HepG2 (cell line): ENCODE results near the gene PCYT2. TPM values are rescaled to one million over a fixed set of nuclear protein-coding genes. Genes with fewer than 3 reads are reported as not detected.

Experiments
- ATAC-seq: fragments of 200-7000 bp; cut with Tn5 transposase; 3 replicates; pipeline ENCODE4 v1.9.1; 2020; ENCODE audit warnings: mild to moderate bottlenecking, moderate library complexity
- BruUV-seq: library from RNA; stranded (reverse); fragments of 400-500 nt; replicated peaks from 2 replicates; lab custom pipeline; 2021; lab: Mats Ljungman, UMichigan
- CTCF ChIA-PET: fragments of 300-600 bp; formaldehyde crosslinking; extraction: SDS; loops from one replicate; lab custom pipeline; 2021; ENCODE audit warnings: low total read pairs, inconsistent platforms, low intra/inter-chr PET ratio; lab: Yijun Ruan, JAX
- POLR2A ChIA-PET: fragments of 350-600 bp; sonication (Branson Sonifier 250); formaldehyde crosslinking; loops from one replicate; lab custom pipeline; 2020; ENCODE audit warnings: antibody characterized with exemption, inconsistent platforms; lab: Yijun Ruan, JAX
- DNase-seq: peaks from one replicate; pipeline ENCODE4 v3.0.0-alpha.2; 2015; ENCODE audit warnings: low spot score
- FAIRE-seq: peaks from 3 replicates; lab custom pipeline; 2011; peaks lifted over from hg19 to GRCh38; lab: Jason Lieb, UNC
- H2AFZ ChIP-seq: one replicate; pipeline ENCODE4 v1.6.1; 2011; ENCODE audit warnings: low read length, inconsistent platforms
- H3K27ac ChIP-seq: fragments of 300-600 bp; 3 replicates; pipeline ENCODE4 v1.8.0; 2011; ENCODE audit warnings: mixed run types, mild to moderate bottlenecking, mixed read lengths, low read length, inconsistent platforms; ENCODE audit not compliant: insufficient read depth; ENCODE audit errors: extremely low read length
- H3K27me3 ChIP-seq, 2 experiments: fragments of 200-600 bp in 1 of 2; 2 replicates in 1 of 2; 3 replicates in 1 of 2; pipeline versions ENCODE4 v1.6.0 to v1.8.0; 2011; ENCODE audit warnings: low read length in 2 of 2, mild to moderate bottlenecking in 2 of 2, moderate library complexity in 2 of 2, inconsistent platforms in 1 of 2; ENCODE audit not compliant: insufficient read depth in 2 of 2, control insufficient read depth in 1 of 2
- H3K36me3 ChIP-seq, 2 experiments: fragments of 200-600 bp in 1 of 2; replicated peaks in 1 of 2; 2 replicates in 1 of 2; 3 replicates in 1 of 2; pipeline versions ENCODE4 v1.5.1 to v1.8.0; 2011; ENCODE audit warnings: low read length in 2 of 2, inconsistent platforms in 1 of 2; ENCODE audit not compliant: insufficient read depth in 2 of 2, control insufficient read depth in 1 of 2
- H3K4me1 ChIP-seq: 2 replicates; pipeline ENCODE4 v1.5.1; 2012; ENCODE audit warnings: low read length, inconsistent platforms; ENCODE audit not compliant: insufficient read depth
- H3K4me2 ChIP-seq: 2 replicates; pipeline ENCODE4 v1.6.0; 2011; ENCODE audit warnings: low read depth, low read length, inconsistent platforms
- H3K4me3 ChIP-seq, 3 experiments: fragments of 200-600 bp in 1 of 3; sonication (generic), shearing (Covaris generic) in 1 of 3; replicated peaks in 1 of 3; 2 replicates each; pipeline ENCODE4 v1.5.1; 2011 to 2016; ENCODE audit warnings: low read length in 3 of 3, inconsistent platforms in 2 of 3, low read depth in 2 of 3, mild to moderate bottlenecking in 2 of 3, control low read depth in 1 of 3, mixed read lengths in 1 of 3; ENCODE audit not compliant: insufficient read depth in 1 of 3
- H3K79me2 ChIP-seq: one replicate; pipeline ENCODE4 v1.6.1; 2011; ENCODE audit warnings: low read length, inconsistent platforms; ENCODE audit not compliant: insufficient read depth
- H3K9ac ChIP-seq: 2 replicates; pipeline ENCODE4 v1.6.0; 2011; ENCODE audit warnings: mild to moderate bottlenecking, low read depth, low read length, inconsistent platforms; ENCODE audit not compliant: insufficient read depth
- H3K9me3 ChIP-seq: 2 replicates; pipeline ENCODE4 v1.5.1; 2012; ENCODE audit warnings: mild to moderate bottlenecking, low read length
- H4K20me1 ChIP-seq: 2 replicates; pipeline ENCODE4 v1.6.0; 2011; ENCODE audit warnings: inconsistent platforms, mild to moderate bottlenecking, low read length, moderate library complexity; ENCODE audit not compliant: insufficient read depth
- AGO2 ChIP-seq: fragments of 200-400 bp; formaldehyde crosslinking; optimal IDR thresholded peaks from 2 replicates; pipeline ENCODE3; 2017; ENCODE audit warnings: mild to moderate bottlenecking, low read depth, low read length, moderate library complexity
- ATF7 ChIP-seq, 2 experiments: fragments of 450-650 bp in 1 of 2; sonication (generic) in 1 of 2; formaldehyde crosslinking in 1 of 2; IDR thresholded peaks; 2 replicates each; pipeline versions ENCODE4 v1.4.0 to v1.6.1; 2016 to 2020; ENCODE audit warnings: antibody characterized with exemption in 1 of 2, mild to moderate bottlenecking in 1 of 2, missing genetic modification reagents in 1 of 2
- LRRFIP1 ChIP-seq: sonication (generic); formaldehyde crosslinking; conservative IDR thresholded peaks from 2 replicates; pipeline ENCODE4 v1.4.0; 2020; ENCODE audit warnings: missing genetic modification reagents
- PITX1 ChIP-seq: sonication (generic); formaldehyde crosslinking; IDR thresholded peaks from 2 replicates; pipeline ENCODE4 v1.5.1; 2020; ENCODE audit warnings: mild to moderate bottlenecking, missing genetic modification reagents
- RXRA ChIP-seq: sonication (generic); formaldehyde crosslinking; IDR thresholded peaks from 2 replicates; pipeline ENCODE4 v1.5.1; 2020; ENCODE audit warnings: missing genetic modification reagents
- ZNF501 ChIP-seq: sonication (generic); formaldehyde crosslinking; IDR thresholded peaks from 2 replicates; pipeline ENCODE4 v1.5.1; 2020; ENCODE audit warnings: mild to moderate bottlenecking, moderate library complexity, missing genetic modification reagents
- WGBS: methylation state at CpG from one replicate; pipeline ENCODE4 v1.1.6; 2017; ENCODE audit warnings: low lambda C conversion rate; 5-methylcytosine and 5-hydroxymethylcytosine counted together
- in situ Hi-C: cut with HindIII; loops from 2 replicates; pipeline ENCODE4 v1.10.0; 2017; ENCODE audit warnings: low pct_unique_long_range_greater_than_20kb; ENCODE audit not compliant: extremely low pct_ligation_motif_present
- intact Hi-C: fragments of 100-400 bp; cut with micrococcal nuclease; formaldehyde crosslinking; loops from one replicate; pipeline ENCODE4 v1.10.0; 2022; ENCODE audit not compliant: unreplicated experiment
- polyA plus RNA-seq, 8 experiments: library from polyadenylated mRNA; depleted of rRNA in 3 of 8; stranded (reverse) in 7 of 8; unstranded in 1 of 8; fragments of >200 nt; fragmentation: Illumina TruSeq in 4 of 8; extraction: Trizol in 4 of 8; gene quantifications; 2 replicates each; pipeline versions ENCODE4 v1.2.1 to v1.2.3, GENCODE V29; 2011 to 2016; ENCODE audit warnings: low read depth in 4 of 8, missing spikeins in 1 of 8, mixed read lengths in 1 of 8; ENCODE audit not compliant: insufficient read depth in 1 of 8
- total RNA-seq, 5 experiments: library from RNA; depleted of rRNA; stranded (reverse); fragments of >200 nt; fragmentation: Illumina TruSeq; extraction: Trizol; gene quantifications; 2 replicates each; pipeline ENCODE4 v1.2.3, GENCODE V29; 2016; ENCODE audit warnings: low read depth in 1 of 5
- TF ChIP-seq, protein P1 (sequence below): sonication (generic); formaldehyde crosslinking; IDR thresholded peaks from 2 replicates; pipeline ENCODE4 v1.4.0; 2020; ENCODE audit warnings: missing genetic modification reagents, mild to moderate bottlenecking, borderline replicate concordance
- TF ChIP-seq, protein P2 (sequence below): sonication (generic); formaldehyde crosslinking; IDR thresholded peaks from 2 replicates; pipeline ENCODE4 v1.4.0; 2020; ENCODE audit warnings: missing genetic modification reagents

PCYT2 gene
- total and polyA plus RNA-seq, 2 of the 13 experiments (the other 11 are each of a cell fraction or from before 2014, with no cell fraction given) = 147 to 297 TPM

GRCh38 chr17:81913394-81914102, 2.3 kb upstream of the PCYT2 start:
- Histone ChIP-seq H3K4me1 (peaks cover 46% of the 10 kb centered on the region), H3K27ac (no peak overlapping the region), H3K9me3 (no peaks in the 10 kb centered on the region), H3K4me3 (no peak overlapping the region), H3K36me3 (peaks cover 34 to 53% of the 10 kb centered on the region in 2 experiments), H3K4me2 (no peak overlapping the region), H3K9ac (no peak overlapping the region), H4K20me1 (peaks cover 6% of the 10 kb centered on the region; the same call in 1 of the 2 replicates), H3K27me3 (no peaks in the 10 kb centered on the region; a peak in 1 of 5 replicates), H2AFZ (no peak overlapping the region), H3K79me2 (peaks cover 41% of the 10 kb centered on the region)
- in situ Hi-C loops = no loop called here
- ChIA-PET POLR2A (interaction anchor here (1.3 to 1.4 kb wide), 5 partner anchors 10 to 30 kb away, joined by 3 to 4 read pairs (median 4); partner anchors contain the start of gene NPB), CTCF (no interaction called here)
- intact Hi-C loops = loop anchor here (5.0 kb wide), 1 partner anchor 41 kb away; the partner anchor contains the start of gene ARHGDIA
- ATAC-seq (no peak), FAIRE-seq (no peak), DNase-seq (no peak)
- BruUV-seq = no TSS peak
- TF ChIP-seq RXRA (CRISPR knock-in tag) (peak; percentile 7; the same call in 1 of the 2 replicates), PITX1 (CRISPR knock-in tag) (no peak), AGO2 (peak; percentile 33), ATF7 (IDR thresholded peaks at IDR 0.05) (peak; percentile 75), ATF7 (CRISPR knock-in tag; IDR thresholded peaks at IDR 0.05) (no peak)
- 97% methylated on average over 22 of the region's 31 CpGs for WGBS

GRCh38 chr17:81912441-81913309, 1.5 kb upstream of the PCYT2 start:
- in situ Hi-C loops (no loop called here), intact Hi-C loops (loop anchor here (5.0 kb wide), 1 partner anchor 40 kb away; the partner anchor contains the start of gene ARHGDIA)
- H3K4me2 ChIP-seq = no peak overlapping the region
- no peaks in the 10 kb centered on the region; a peak in 1 of 5 replicates for H3K27me3 ChIP-seq
- H3K9ac ChIP-seq = no peak overlapping the region
- H3K27ac ChIP-seq = no peak overlapping the region
- ATAC-seq = no peak
- H2AFZ ChIP-seq = no peak overlapping the region
- CTCF ChIA-PET = no interaction called here
- H3K79me2 ChIP-seq = peaks cover 50% of the 10 kb centered on the region
- H3K4me1 ChIP-seq = peaks cover 50% of the 10 kb centered on the region
- H3K4me3 ChIP-seq = no peak overlapping the region
- BruUV-seq = no TSS peak
- POLR2A ChIA-PET = interaction anchor here (1.3 to 1.4 kb wide), 4 partner anchors 10 to 29 kb away, joined by 3 to 4 read pairs (median 4); partner anchors contain the start of gene NPB
- H3K9me3 ChIP-seq = no peaks in the 10 kb centered on the region
- peaks cover 43 to 62% of the 10 kb centered on the region in 2 experiments for H3K36me3 ChIP-seq
- peaks cover 6% of the 10 kb centered on the region; the same call in 1 of the 2 replicates for H4K20me1 ChIP-seq
- FAIRE-seq = no peak
- DNase-seq = no peak
- 95% methylated on average over 32 of the region's 32 CpGs for WGBS
- TF ChIP-seq LRRFIP1 (no peak), ZNF501 (CRISPR knock-in tag) (0 out of 2 replicates have a peak, but pooled peaks have one; percentile 3)
- TF ChIP-seq, protein P1, sequence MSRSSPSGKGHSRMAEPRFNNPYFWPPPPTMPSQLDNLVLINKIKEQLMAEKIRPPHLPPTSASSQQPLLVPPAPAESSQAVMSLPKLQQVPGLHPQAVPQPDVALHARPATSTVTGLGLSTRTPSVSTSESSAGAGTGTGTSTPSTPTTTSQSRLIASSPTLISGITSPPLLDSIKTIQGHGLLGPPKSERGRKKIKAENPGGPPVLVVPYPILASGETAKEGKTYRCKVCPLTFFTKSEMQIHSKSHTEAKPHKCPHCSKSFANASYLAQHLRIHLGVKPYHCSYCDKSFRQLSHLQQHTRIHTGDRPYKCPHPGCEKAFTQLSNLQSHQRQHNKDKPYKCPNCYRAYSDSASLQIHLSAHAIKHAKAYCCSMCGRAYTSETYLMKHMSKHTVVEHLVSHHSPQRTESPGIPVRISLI (CRISPR knock-in tag) = no peak
- TF ChIP-seq, protein P2, sequence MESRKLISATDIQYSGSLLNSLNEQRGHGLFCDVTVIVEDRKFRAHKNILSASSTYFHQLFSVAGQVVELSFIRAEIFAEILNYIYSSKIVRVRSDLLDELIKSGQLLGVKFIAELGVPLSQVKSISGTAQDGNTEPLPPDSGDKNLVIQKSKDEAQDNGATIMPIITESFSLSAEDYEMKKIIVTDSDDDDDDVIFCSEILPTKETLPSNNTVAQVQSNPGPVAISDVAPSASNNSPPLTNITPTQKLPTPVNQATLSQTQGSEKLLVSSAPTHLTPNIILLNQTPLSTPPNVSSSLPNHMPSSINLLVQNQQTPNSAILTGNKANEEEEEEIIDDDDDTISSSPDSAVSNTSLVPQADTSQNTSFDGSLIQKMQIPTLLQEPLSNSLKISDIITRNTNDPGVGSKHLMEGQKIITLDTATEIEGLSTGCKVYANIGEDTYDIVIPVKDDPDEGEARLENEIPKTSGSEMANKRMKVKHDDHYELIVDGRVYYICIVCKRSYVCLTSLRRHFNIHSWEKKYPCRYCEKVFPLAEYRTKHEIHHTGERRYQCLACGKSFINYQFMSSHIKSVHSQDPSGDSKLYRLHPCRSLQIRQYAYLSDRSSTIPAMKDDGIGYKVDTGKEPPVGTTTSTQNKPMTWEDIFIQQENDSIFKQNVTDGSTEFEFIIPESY (CRISPR knock-in tag) = peak; percentile 80
